ENCODE measurements around the gene BBS9.
A peak's percentile ranks its signal among the peaks of the same experiment; 100 is the strongest.
"Not testable (repeated sequence)": the region's sequence is repeated elsewhere in the genome, so short reads cannot be mapped to it uniquely, and the experiment has no call there.

The BBS9 gene

DNA sequence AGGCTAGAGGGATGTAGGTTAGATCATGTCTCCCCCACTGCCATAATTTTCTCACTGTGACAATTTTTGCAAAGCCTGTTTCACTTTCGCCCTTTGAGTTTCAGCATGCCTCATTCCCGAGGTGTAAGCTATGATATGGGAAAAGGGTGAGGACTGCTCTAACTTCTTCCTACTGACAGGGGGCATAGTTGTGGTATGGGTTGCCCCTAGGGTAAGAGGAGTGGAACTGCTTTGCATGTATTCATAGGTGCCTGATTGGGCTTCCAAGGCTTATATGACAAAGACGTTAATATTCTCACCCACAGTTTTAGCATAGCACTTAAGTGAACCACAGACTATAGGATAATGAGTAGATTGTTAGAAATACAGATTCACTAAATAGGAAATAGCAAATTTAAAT lies 148.7 kb downstream of the BBS9 start:
- DNase-seq (ENCODE audit: extremely low read depth, low read depth): no peak
- H3K4me3 ChIP-seq (replicated peaks; ENCODE audit: low read depth, low read length): no peak overlapping the region
- peak; percentile 4 for TF ChIP-seq CTCF (IDR thresholded peaks at IDR 0.05; ENCODE audit: low read depth, low read length, missing control alignments)

- DNase-seq (ENCODE audit: extremely low read depth, low read depth): no peak
These were observed 157.1 kb downstream of the BBS9 start for GRCh38 chr7:33286501-33286900.

DNA sequence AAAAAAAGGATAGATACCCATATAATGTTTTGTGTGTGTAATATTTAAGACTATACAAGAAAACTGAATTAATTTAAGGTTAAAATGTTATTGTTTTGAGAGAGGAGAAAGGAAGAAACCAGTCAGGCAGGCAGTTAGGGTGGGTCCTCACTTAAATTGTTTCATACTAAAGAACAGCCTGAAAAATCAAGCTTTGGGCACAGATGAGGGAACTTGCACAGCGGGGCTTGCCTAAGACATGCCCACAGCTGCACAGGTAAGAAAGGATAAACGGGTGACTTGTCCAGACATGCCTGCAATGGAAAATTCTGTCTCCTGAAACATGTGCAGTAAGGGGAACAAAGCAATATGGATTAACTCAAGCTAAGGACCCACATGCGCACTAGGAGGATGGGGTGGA lies 158.4 kb downstream of the BBS9 start:
- H3K4me3 ChIP-seq (replicated peaks; ENCODE audit: low read depth, low read length): no peak overlapping the region
- DNase-seq (ENCODE audit: extremely low read depth, low read depth): no peak
- no peak for TF ChIP-seq CTCF (IDR thresholded peaks at IDR 0.05; ENCODE audit: low read depth, low read length, missing control alignments)

More at GRCh38 chr7:33286501-33286900, 157.1 kb downstream of the BBS9 start:
- TF ChIP-seq CTCF (IDR thresholded peaks at IDR 0.05; ENCODE audit: low read depth, low read length, missing control alignments): no peak
- H3K4me3 ChIP-seq (replicated peaks; ENCODE audit: low read depth, low read length): no peak overlapping the region

- no peak for TF ChIP-seq CTCF (IDR thresholded peaks at IDR 0.05; ENCODE audit: low read depth, low read length, missing control alignments)
- no peak overlapping the region for H3K4me3 ChIP-seq (replicated peaks; ENCODE audit: low read depth, low read length)
- DNase-seq (ENCODE audit: extremely low read depth, low read depth): no peak
These were observed 169.5 kb downstream of the BBS9 start for GRCh38 chr7:33298848-33299247.

GRCh38 chr7:33299425-33299824 lies 170.1 kb downstream of the BBS9 start:
- no peak overlapping the region for H3K4me3 ChIP-seq (replicated peaks; ENCODE audit: low read depth, low read length)
- TF ChIP-seq CTCF (IDR thresholded peaks at IDR 0.05; ENCODE audit: low read depth, low read length, missing control alignments): no peak
- no peak for DNase-seq (ENCODE audit: extremely low read depth, low read depth)

DNA sequence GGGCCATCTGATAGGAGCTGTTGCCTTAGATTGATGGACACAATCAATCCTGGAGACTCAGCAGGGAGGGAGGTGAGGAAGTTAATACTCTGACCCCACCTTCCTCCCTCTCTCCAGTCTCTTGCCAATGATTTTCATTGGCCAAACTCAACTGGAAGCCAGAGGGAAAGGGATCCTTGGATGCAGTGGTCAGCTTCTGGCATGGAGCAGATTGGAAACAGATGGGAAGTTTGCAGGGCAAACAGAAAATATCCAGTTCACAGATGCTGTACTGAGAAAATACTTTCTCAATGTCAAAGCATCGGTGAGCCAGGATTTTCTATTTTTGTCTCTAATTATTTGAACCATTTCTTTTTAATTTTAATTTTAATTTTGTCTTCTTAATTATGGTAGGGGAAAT lies 170.8 kb downstream of the BBS9 start:
- no peak for DNase-seq (ENCODE audit: extremely low read depth, low read depth)
- no peak for TF ChIP-seq CTCF (IDR thresholded peaks at IDR 0.05; ENCODE audit: low read depth, low read length, missing control alignments)
- no peak overlapping the region for H3K4me3 ChIP-seq (replicated peaks; ENCODE audit: low read depth, low read length)

- no peak for DNase-seq (ENCODE audit: extremely low read depth, low read depth)
- TF ChIP-seq CTCF (IDR thresholded peaks at IDR 0.05; ENCODE audit: low read depth, low read length, missing control alignments): no peak
- no peak overlapping the region for H3K4me3 ChIP-seq (replicated peaks; ENCODE audit: low read depth, low read length)
These were observed 171.4 kb downstream of the BBS9 start for GRCh38 chr7:33300742-33301141.

DNA sequence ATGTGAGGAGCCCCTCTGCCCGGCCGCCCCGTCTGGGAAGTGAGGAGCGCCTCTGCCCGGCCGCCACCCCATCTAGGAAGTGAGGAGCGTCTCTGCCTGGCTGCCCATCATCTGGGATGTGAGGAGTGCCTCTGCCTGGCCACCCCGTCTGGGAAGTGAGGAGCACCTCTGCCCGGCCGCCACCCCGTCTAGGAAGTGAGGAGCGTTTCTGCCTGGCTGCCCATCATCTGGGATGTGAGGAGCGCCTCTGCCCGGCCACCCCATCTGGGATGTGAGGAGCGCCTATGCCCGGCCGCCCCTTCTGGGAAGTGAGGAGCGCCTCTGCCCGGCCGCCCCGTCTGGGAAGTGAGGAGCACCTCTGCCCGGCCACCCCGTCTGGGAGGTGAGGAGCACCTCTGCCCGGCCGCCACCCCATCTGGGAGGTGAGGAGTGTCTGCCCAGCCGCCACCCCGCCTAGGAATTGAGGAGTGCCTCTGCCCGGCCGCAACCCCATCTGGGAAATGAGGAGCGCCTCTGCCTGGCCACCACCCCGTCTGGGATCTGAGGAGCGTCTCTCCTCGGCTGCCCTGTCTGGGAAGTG lies 174.7 kb downstream of the BBS9 start:
- not testable (repeated sequence) for H3K4me3 ChIP-seq (replicated peaks; ENCODE audit: low read depth, low read length); DNase-seq (ENCODE audit: extremely low read depth, low read depth)

Data from HFF-Myc (cell line).